Activated CD8-positive, alpha-beta memory T cell treated with anti-CD3 and anti-CD28 coated beads for 48 hours (primary cell): ENCODE results near the gene FREM1.

Experiments
- DNase-seq, 3 experiments: peaks; one replicate each; pipeline ENCODE4 v3.0.0-alpha.2; 2020; ENCODE audit warnings: low read depth in 2 of 3, low spot score in 2 of 3

Gene FREM1

GRCh38 chr9:14706530-14707140 is 203.6 kb downstream of the FREM1 start:
- no peak for DNase-seq

DNA sequence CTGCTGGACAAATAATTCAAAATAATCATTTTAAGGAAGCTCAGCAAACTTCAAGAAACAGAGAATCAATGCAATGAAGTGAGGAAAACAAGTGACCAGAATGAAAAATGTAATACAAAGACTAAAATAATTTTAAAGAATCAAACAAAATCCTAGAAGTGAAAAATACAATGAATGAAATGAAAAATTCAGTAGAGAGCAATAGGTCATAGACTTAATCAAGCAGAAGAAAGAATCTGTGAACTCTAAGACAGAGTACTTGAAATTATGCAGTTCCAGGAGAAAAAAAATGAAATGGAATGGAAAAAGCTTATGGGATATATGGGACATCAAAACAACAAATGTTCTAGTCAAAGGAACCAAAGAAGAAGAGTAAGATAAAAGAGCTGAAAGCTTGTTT is 205.1 kb downstream of the FREM1 start:
- DNase-seq = no peak

- DNase-seq = no peak
Observed at GRCh38 chr9:14704281-14704680, 205.9 kb downstream of the FREM1 start.

DNA sequence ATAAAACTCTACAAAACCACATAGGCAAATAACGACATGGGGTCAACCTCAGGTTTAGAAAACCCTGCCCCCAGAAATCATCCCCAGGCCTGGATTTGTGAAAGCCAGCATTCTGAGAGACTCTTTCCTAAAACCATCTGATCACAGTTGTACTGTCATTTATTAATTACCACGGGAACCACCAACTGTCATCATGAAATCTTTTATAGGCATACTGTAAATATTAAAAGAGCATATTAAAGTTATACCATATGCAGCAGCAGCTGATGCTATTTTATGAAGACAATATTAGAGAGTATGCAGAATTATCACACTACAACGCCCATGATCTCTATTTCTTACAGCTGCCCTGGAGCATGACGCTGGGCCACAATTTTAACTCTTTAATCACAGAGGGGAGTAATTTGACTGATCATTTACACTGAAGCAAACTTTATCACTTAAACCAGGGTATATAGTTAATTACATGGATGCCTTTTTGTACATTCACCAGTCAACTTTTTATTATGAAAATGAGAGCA is 208.0 kb downstream of the FREM1 start:
- no peak for DNase-seq

GRCh38 chr9:14693251-14693861 is 216.9 kb downstream of the FREM1 start, which contains the start of gene ZDHHC21:
Gene ZDHHC21 (minus strand): TSS chr9:14693432. CDS start chr9:14674340, 19,092 bp downstream.
- peak; percentile 32 to 56 (median 33) for DNase-seq

DNA sequence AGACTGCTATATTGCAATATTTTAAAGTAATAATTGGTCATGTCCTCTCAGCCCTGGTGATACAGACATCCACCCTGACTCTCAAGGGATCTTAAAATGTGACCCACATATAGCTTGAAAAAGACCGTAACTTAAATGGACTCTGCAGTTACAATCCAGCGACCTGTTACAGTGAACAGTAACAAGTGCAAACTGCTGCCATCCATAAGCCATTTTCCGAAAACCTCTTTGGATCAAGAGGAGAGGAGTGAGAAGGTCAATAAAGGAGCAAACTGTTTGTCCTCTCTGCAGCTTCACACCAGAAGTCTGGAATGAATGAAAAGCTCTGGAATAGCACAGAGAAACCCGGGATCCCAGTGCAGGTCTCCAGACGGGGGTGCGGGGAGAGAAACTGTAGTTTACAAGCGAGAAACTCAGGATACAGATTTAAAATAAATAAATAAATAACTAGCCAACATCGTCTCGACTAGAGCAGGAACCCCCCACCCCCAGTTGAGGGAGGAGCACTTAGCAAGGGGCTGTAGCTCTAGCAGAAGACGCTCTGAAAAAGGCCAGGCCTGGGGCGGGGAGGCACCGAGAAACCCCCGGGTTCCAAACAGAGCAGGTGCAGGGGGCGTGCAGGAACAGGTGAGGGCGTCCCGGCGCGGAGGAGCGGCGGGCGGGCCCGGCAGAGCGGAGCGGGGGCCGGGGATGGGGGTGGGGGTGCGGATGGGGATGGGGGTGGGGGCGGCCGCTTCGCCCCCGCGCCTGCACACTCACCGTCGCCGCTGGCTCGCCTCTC is 217.6 kb downstream of the FREM1 start:
- DNase-seq = peak in 2 of 3 experiments; percentile 0 to 8

- no peak for DNase-seq
Observed at GRCh38 chr9:14690948-14691730, 219.1 kb downstream of the FREM1 start.

DNA sequence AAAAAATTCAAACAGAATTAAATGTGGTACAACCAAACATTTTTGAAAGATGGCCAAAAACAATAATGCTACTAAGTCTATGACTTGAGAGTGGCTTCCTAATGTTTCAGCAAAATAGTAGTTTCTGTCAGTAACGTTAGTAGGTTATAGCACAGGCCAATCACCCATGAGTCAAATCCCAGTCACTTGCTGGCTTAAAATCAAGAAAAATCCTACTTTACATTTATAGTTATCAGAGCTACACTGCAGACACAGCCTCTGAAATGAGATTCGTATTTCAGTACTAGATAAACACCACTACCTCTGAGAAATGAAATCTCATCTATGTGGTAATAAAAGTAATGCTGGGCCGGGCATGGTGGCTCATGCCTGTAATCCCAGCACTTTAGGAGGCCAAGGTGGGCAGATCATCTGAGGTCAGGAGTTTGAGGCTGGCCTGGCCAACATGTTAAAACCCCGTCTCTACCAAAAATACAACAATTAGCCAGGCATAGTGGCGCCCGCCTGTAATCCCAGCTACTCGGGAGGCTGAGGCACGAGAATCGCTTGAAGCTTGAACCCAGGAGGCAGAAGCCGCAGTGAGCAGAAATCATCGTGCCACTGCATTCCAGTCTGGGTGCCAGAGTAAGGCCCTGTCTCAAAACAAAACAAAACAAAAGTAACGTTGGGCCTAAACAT is 223.0 kb downstream of the FREM1 start:
- DNase-seq = no peak

GRCh38 chr9:14686168-14686567 is 224.1 kb downstream of the FREM1 start:
- DNase-seq = no peak
